ENCODE data around the gene C10orf88. TPM values are rescaled to one million over a fixed set of nuclear protein-coding genes. Genes with fewer than 3 reads are reported as not detected.

The C10orf88 gene
- total and polyA plus RNA-seq, 7 experiments from 2014 or later, result 5.2 to 16.8 (median 8.5) TPM

- Mint-ChIP-seq H3K4me1 (peaks cover 19 to 42% (median 31%) of the 10 kb centered on the region in 7 donors), H3K4me3 (peak overlapping the region in 4 of 10 donors; percentile 8 to 16 (median 10)), H3K36me3 (peaks cover 0 to 19% (median 11%) of the 10 kb centered on the region in 5 donors), H3K9me3 (peaks cover 0 to 10% (median 4%) of the 10 kb centered on the region in 11 donors), H3K27me3 (peaks cover 0 to 14% (median 0%) of the 10 kb centered on the region in 5 donors), H3K27ac (no peak overlapping the region)
- Histone ChIP-seq H3K27me3 (ENCODE audit: control insufficient read depth in 2 of 2, insufficient read depth in 2 of 2, low read length in 2 of 2) (no peaks in the 10 kb centered on the region), H3K4me3 (ENCODE audit: low read length) (no peak overlapping the region), H3K36me3 (ENCODE audit: control insufficient read depth in 2 of 3, insufficient read depth in 3 of 3, low read length in 3 of 3) (no peaks in the 10 kb centered on the region), H3K27ac (ENCODE audit: low read depth, low read length) (no peak overlapping the region), H3K4me1 (ENCODE audit: control insufficient read depth in 2 of 2, insufficient read depth in 2 of 2, low read length in 2 of 2) (peaks cover 16% of the 10 kb centered on the region in 2 donors), H3K9me3 (ENCODE audit: control insufficient read depth in 2 of 3, low read length in 3 of 3) (peaks cover 0 to 7% (median 0%) of the 10 kb centered on the region in 3 experiments)
- ATAC-seq, result no peak
- intact Hi-C loops (cut with micrococcal nuclease), result no loop called here
- ChIA-PET POLR2A (interaction anchor here (3.4 kb wide), 1 partner anchor 53 kb away, joined by 34 read pairs; the partner anchor contains the start of genes ACADSB and IKZF5), CTCF (no interaction called here)
- no peak for DNase-seq
These were observed 1.9 kb upstream of the C10orf88 start for GRCh38 chr10:122955892-122956291.

GRCh38 chr10:122954731-122955050 lies 664 bp upstream of the C10orf88 start:
- Mint-ChIP-seq H3K27me3 (peaks cover 0 to 14% (median 0%) of the 10 kb centered on the region in 5 donors), H3K4me1 (peaks cover 26 to 54% (median 37%) of the 10 kb centered on the region in 7 donors), H3K4me3 (peak overlapping the region; percentile 13 to 96 (median 90)), H3K9me3 (peaks cover 0 to 10% (median 4%) of the 10 kb centered on the region in 11 donors), H3K36me3 (peaks cover 0 to 19% (median 16%) of the 10 kb centered on the region in 5 donors), H3K27ac (peak overlapping the region in 6 of 9 donors; percentile 67 to 98 (median 88))
- H3K27ac ChIP-seq (ENCODE audit: low read depth, low read length), result no peak overlapping the region
- POLR2A ChIA-PET, result interaction anchor here (0.9 to 3.4 kb wide), 5 partner anchors 9 to 199 kb away, joined by 3 to 34 read pairs (median 7); partner anchors contain the start of genes ACADSB, BUB3, IKZF5 and PSTK
- H3K9me3 ChIP-seq (ENCODE audit: control insufficient read depth in 2 of 3, low read length in 3 of 3), result peaks cover 0 to 7% (median 0%) of the 10 kb centered on the region in 3 experiments
- no peak for DNase-seq
- H3K36me3 ChIP-seq (ENCODE audit: control insufficient read depth in 2 of 3, insufficient read depth in 3 of 3, low read length in 3 of 3), result no peaks in the 10 kb centered on the region
- H3K4me3 ChIP-seq (ENCODE audit: low read length), result peak overlapping the region; percentile 69
- intact Hi-C loops (cut with micrococcal nuclease), result loop anchor here (1.0 to 5.0 kb wide), 7 partner anchors 26 to 1963 kb away; partner anchors contain the start of genes BUB3 (in 2 of the 2), FAM24B (in 2 of the 2), IKZF5 (in 2 of the 2) and PLEKHA1 (in 2 of the 2)
- peaks cover 16% of the 10 kb centered on the region in 2 donors for H3K4me1 ChIP-seq (ENCODE audit: control insufficient read depth in 2 of 2, insufficient read depth in 2 of 2, low read length in 2 of 2)
- H3K27me3 ChIP-seq (ENCODE audit: control insufficient read depth in 2 of 2, insufficient read depth in 2 of 2, low read length in 2 of 2), result no peaks in the 10 kb centered on the region
- ATAC-seq, result no peak
- CTCF ChIA-PET, result interaction anchor here (0.6 kb wide), 1 partner anchor 79 kb away, joined by 3 read pairs; no protein-coding TSS in a partner anchor

- H3K4me1 Mint-ChIP-seq, result peaks cover 21 to 52% (median 34%) of the 10 kb centered on the region in 7 donors
- ChIA-PET POLR2A (interaction anchor here (1.4 kb wide), 1 partner anchor 59 kb away, joined by 3 read pairs; the partner anchor contains the start of genes ACADSB and IKZF5), CTCF (no interaction called here)
- no peaks in the 10 kb centered on the region for H3K27me3 ChIP-seq (ENCODE audit: control insufficient read depth in 2 of 2, insufficient read depth in 2 of 2, low read length in 2 of 2)
- H3K36me3 ChIP-seq (ENCODE audit: control insufficient read depth in 2 of 3, insufficient read depth in 3 of 3, low read length in 3 of 3), result no peaks in the 10 kb centered on the region
- peaks cover 0 to 2% (median 0%) of the 10 kb centered on the region in 5 donors for H3K27me3 Mint-ChIP-seq
- intact Hi-C loops (cut with micrococcal nuclease), result no loop called here
- peaks cover 0 to under 1% (median 0%) of the 10 kb centered on the region in 3 experiments for H3K9me3 ChIP-seq (ENCODE audit: control insufficient read depth in 2 of 3, low read length in 3 of 3)
- DNase-seq (no peak), ATAC-seq (no peak)
- H3K27ac ChIP-seq (ENCODE audit: low read depth, low read length), result no peak overlapping the region
- peaks cover 16% of the 10 kb centered on the region in 2 donors for H3K4me1 ChIP-seq (ENCODE audit: control insufficient read depth in 2 of 2, insufficient read depth in 2 of 2, low read length in 2 of 2)
- H3K9me3 Mint-ChIP-seq, result peaks cover 0 to 5% (median 2%) of the 10 kb centered on the region in 11 donors
- H3K4me3 Mint-ChIP-seq, result no peak overlapping the region
- H3K4me3 ChIP-seq (ENCODE audit: low read length), result no peak overlapping the region
- peaks cover 19 to 42% (median 39%) of the 10 kb centered on the region in 5 donors for H3K36me3 Mint-ChIP-seq
- peak overlapping the region in 1 of 9 donors; percentile 29 for H3K27ac Mint-ChIP-seq
These were observed 4.7 kb downstream of the C10orf88 start for GRCh38 chr10:122949296-122949695.

GRCh38 chr10:122939856-122940543 lies 14.0 kb downstream of the C10orf88 start:
- Mint-ChIP-seq H3K9me3 (no peaks in the 10 kb centered on the region), H3K36me3 (peaks cover 8 to 47% (median 35%) of the 10 kb centered on the region in 5 donors), H3K27me3 (no peaks in the 10 kb centered on the region), H3K4me1 (peaks cover 0 to 11% (median 0%) of the 10 kb centered on the region in 7 donors), H3K4me3 (no peak overlapping the region), H3K27ac (no peak overlapping the region)
- ChIA-PET CTCF (no interaction called here), POLR2A (no interaction called here)
- intact Hi-C loops (cut with micrococcal nuclease), result no loop called here
- Histone ChIP-seq H3K4me1 (ENCODE audit: control insufficient read depth in 2 of 2, insufficient read depth in 2 of 2, low read length in 2 of 2) (no peaks in the 10 kb centered on the region), H3K4me3 (ENCODE audit: low read length) (no peak overlapping the region), H3K36me3 (ENCODE audit: control insufficient read depth in 2 of 3, insufficient read depth in 3 of 3, low read length in 3 of 3) (peaks cover 0 to 19% (median 3%) of the 10 kb centered on the region in 3 experiments), H3K9me3 (ENCODE audit: control insufficient read depth in 2 of 3, low read length in 3 of 3) (no peaks in the 10 kb centered on the region), H3K27me3 (ENCODE audit: control insufficient read depth in 2 of 2, insufficient read depth in 2 of 2, low read length in 2 of 2) (no peaks in the 10 kb centered on the region), H3K27ac (ENCODE audit: low read depth, low read length) (no peak overlapping the region)
- ATAC-seq, result no peak
- DNase-seq, result no peak

GRCh38 chr10:122939133-122939855 lies 14.7 kb downstream of the C10orf88 start:
- no peaks in the 10 kb centered on the region for H3K9me3 ChIP-seq (ENCODE audit: control insufficient read depth in 2 of 3, low read length in 3 of 3)
- ATAC-seq (no peak), DNase-seq (no peak)
- Mint-ChIP-seq H3K9me3 (no peaks in the 10 kb centered on the region), H3K4me1 (peaks cover 0 to 11% (median 0%) of the 10 kb centered on the region in 7 donors), H3K4me3 (no peak overlapping the region), H3K27me3 (no peaks in the 10 kb centered on the region), H3K27ac (no peak overlapping the region), H3K36me3 (peaks cover 8 to 52% (median 36%) of the 10 kb centered on the region in 5 donors)
- H3K4me1 ChIP-seq (ENCODE audit: control insufficient read depth in 2 of 2, insufficient read depth in 2 of 2, low read length in 2 of 2), result no peaks in the 10 kb centered on the region
- CTCF ChIA-PET, result no interaction called here
- peaks cover 0 to 19% (median 3%) of the 10 kb centered on the region in 3 experiments for H3K36me3 ChIP-seq (ENCODE audit: control insufficient read depth in 2 of 3, insufficient read depth in 3 of 3, low read length in 3 of 3)
- no peak overlapping the region for H3K27ac ChIP-seq (ENCODE audit: low read depth, low read length)
- POLR2A ChIA-PET, result no interaction called here
- no peak overlapping the region for H3K4me3 ChIP-seq (ENCODE audit: low read length)
- intact Hi-C loops (cut with micrococcal nuclease), result no loop called here
- H3K27me3 ChIP-seq (ENCODE audit: control insufficient read depth in 2 of 2, insufficient read depth in 2 of 2, low read length in 2 of 2), result no peaks in the 10 kb centered on the region

- H3K27ac Mint-ChIP-seq, result no peak overlapping the region
- no peak overlapping the region for H3K27ac ChIP-seq (ENCODE audit: low read depth, low read length)
These were observed 22.7 kb downstream of the C10orf88 start for GRCh38 chr10:122931088-122931906.

More at GRCh38 chr10:122931088-122931906, 22.7 kb downstream of the C10orf88 start:
- ATAC-seq (no peak), DNase-seq (no peak)
- Mint-ChIP-seq H3K4me3 (no peak overlapping the region), H3K9me3 (no peaks in the 10 kb centered on the region), H3K27me3 (no peaks in the 10 kb centered on the region), H3K4me1 (peaks cover 0 to 7% (median 4%) of the 10 kb centered on the region in 7 donors), H3K36me3 (peaks cover 0 to 33% (median 8%) of the 10 kb centered on the region in 5 donors)
- ChIA-PET POLR2A (no interaction called here), CTCF (no interaction called here)
- Histone ChIP-seq H3K9me3 (ENCODE audit: control insufficient read depth in 2 of 3, low read length in 3 of 3) (no peaks in the 10 kb centered on the region), H3K4me1 (ENCODE audit: control insufficient read depth in 2 of 2, insufficient read depth in 2 of 2, low read length in 2 of 2) (no peaks in the 10 kb centered on the region), H3K4me3 (ENCODE audit: low read length) (no peak overlapping the region), H3K27me3 (ENCODE audit: control insufficient read depth in 2 of 2, insufficient read depth in 2 of 2, low read length in 2 of 2) (no peaks in the 10 kb centered on the region), H3K36me3 (ENCODE audit: control insufficient read depth in 2 of 3, insufficient read depth in 3 of 3, low read length in 3 of 3) (peaks cover 0 to 9% (median 0%) of the 10 kb centered on the region in 3 experiments)
- intact Hi-C loops (cut with micrococcal nuclease), result no loop called here
